ENCODE data around the gene ZNF462.

Gene ZNF462

GRCh38 chr9:106864373-106865143, 1.6 kb downstream of the ZNF462 start:
- peak; percentile 67 for DNase-seq
- H2AK5ac ChIP-seq (ENCODE audit: low read length, severe bottlenecking): no peak overlapping the region
- peak overlapping the region; percentile 91 for H3K9ac ChIP-seq (ENCODE audit: low read length)
- H3K9me3 ChIP-seq (ENCODE audit: control insufficient read depth, low read length): no peaks in the 10 kb centered on the region
- peaks cover 0 to 5% of the 10 kb centered on the region in 2 experiments for H3K27me3 ChIP-seq (ENCODE audit: control insufficient read depth in 1 of 2, insufficient read depth in 1 of 2, low read length in 2 of 2)
- H3K23ac ChIP-seq (ENCODE audit: low read length in 2 of 2): peak overlapping the region; percentile 20 to 64
- peak overlapping the region; percentile 53 to 90 for H3K4ac ChIP-seq (ENCODE audit: low read depth in 1 of 2, low read length in 2 of 2)
- H3K4me1 ChIP-seq (ENCODE audit: control insufficient read depth, insufficient read depth, low read depth, low read length): no peaks in the 10 kb centered on the region
- peak overlapping the region; percentile 76 for H4K91ac ChIP-seq (ENCODE audit: low read length)
- H3K14ac ChIP-seq (ENCODE audit: low read length in 2 of 2): peak overlapping the region; percentile 68 to 87
- H3K36me3 ChIP-seq (ENCODE audit: control insufficient read depth in 1 of 2, insufficient read depth in 2 of 2, low read depth in 1 of 2, low read length in 2 of 2): no peaks in the 10 kb centered on the region
- no peak overlapping the region for H2BK15ac ChIP-seq (ENCODE audit: low read depth, poor library complexity, severe bottlenecking)
- peak overlapping the region; percentile 8 for H2AFZ ChIP-seq (ENCODE audit: low read depth, low read length)
- H3K4me3 ChIP-seq (ENCODE audit: insufficient read depth in 1 of 2, low read depth in 1 of 2, low read length in 2 of 2): peak overlapping the region; percentile 72 to 95
- H3K18ac ChIP-seq (ENCODE audit: low read depth in 1 of 2, low read length in 2 of 2): peak overlapping the region; percentile 80 to 86
- H3K27ac ChIP-seq (ENCODE audit: low read length, poor library complexity, severe bottlenecking): peak overlapping the region; percentile 84
- H2BK12ac ChIP-seq (ENCODE audit: low read length in 2 of 2): peak overlapping the region; percentile 67 to 91
- 20% methylated on average over 8 of the region's 11 CpGs for WGBS
- peak overlapping the region; percentile 74 for H2BK120ac ChIP-seq (ENCODE audit: low read depth, low read length)
- H3K4me2 ChIP-seq (ENCODE audit: low read length, poor library complexity, severe bottlenecking): peak overlapping the region; percentile 89
- H4K8ac ChIP-seq (ENCODE audit: low read length): peak overlapping the region; percentile 93
- peaks cover 2% of the 10 kb centered on the region for H3K79me1 ChIP-seq (replicated peaks; ENCODE audit: low read length, poor library complexity, severe bottlenecking)
- peak overlapping the region; percentile 36 for H2BK5ac ChIP-seq (ENCODE audit: low read depth, low read length, poor library complexity, severe bottlenecking)

GRCh38 chr9:106866243-106866642, 3.3 kb downstream of the ZNF462 start:
- no peak overlapping the region for H2BK15ac ChIP-seq (ENCODE audit: low read depth, poor library complexity, severe bottlenecking)
- no peak overlapping the region for H4K8ac ChIP-seq (ENCODE audit: low read length)
- H3K18ac ChIP-seq (ENCODE audit: low read depth in 1 of 2, low read length in 2 of 2): no peak overlapping the region
- H3K9ac ChIP-seq (ENCODE audit: low read length): no peak overlapping the region
- DNase-seq: no peak
- no peak overlapping the region for H2BK5ac ChIP-seq (ENCODE audit: low read depth, low read length, poor library complexity, severe bottlenecking)
- H3K27me3 ChIP-seq (ENCODE audit: control insufficient read depth in 1 of 2, insufficient read depth in 1 of 2, low read length in 2 of 2): no peaks in the 10 kb centered on the region
- H3K27ac ChIP-seq (ENCODE audit: low read length, poor library complexity, severe bottlenecking): no peak overlapping the region
- no peaks in the 10 kb centered on the region for H3K4me1 ChIP-seq (ENCODE audit: control insufficient read depth, insufficient read depth, low read depth, low read length)
- H3K14ac ChIP-seq (ENCODE audit: low read length in 2 of 2): no peak overlapping the region
- no peak overlapping the region for H3K4me2 ChIP-seq (ENCODE audit: low read length, poor library complexity, severe bottlenecking)
- WGBS: no CpG with 5 or more reads among the region's 1 CpG
- H3K23ac ChIP-seq (ENCODE audit: low read length in 2 of 2): no peak overlapping the region
- no peak overlapping the region for H2AFZ ChIP-seq (ENCODE audit: low read depth, low read length)
- no peak overlapping the region for H3K4me3 ChIP-seq (ENCODE audit: insufficient read depth in 1 of 2, low read depth in 1 of 2, low read length in 2 of 2)
- no peaks in the 10 kb centered on the region for H3K9me3 ChIP-seq (ENCODE audit: control insufficient read depth, low read length)
- peaks cover 4% of the 10 kb centered on the region for H3K79me1 ChIP-seq (replicated peaks; ENCODE audit: low read length, poor library complexity, severe bottlenecking)
- H3K4ac ChIP-seq (ENCODE audit: low read depth in 1 of 2, low read length in 2 of 2): no peak overlapping the region
- H3K36me3 ChIP-seq (ENCODE audit: control insufficient read depth in 1 of 2, insufficient read depth in 2 of 2, low read depth in 1 of 2, low read length in 2 of 2): no peaks in the 10 kb centered on the region
- no peak overlapping the region for H2BK120ac ChIP-seq (ENCODE audit: low read depth, low read length)
- no peak overlapping the region for H2BK12ac ChIP-seq (ENCODE audit: low read length in 2 of 2)
- no peak overlapping the region for H4K91ac ChIP-seq (ENCODE audit: low read length)
- H2AK5ac ChIP-seq (ENCODE audit: low read length, severe bottlenecking): no peak overlapping the region

GRCh38 chr9:106867286-106867685, 4.3 kb downstream of the ZNF462 start:
- peaks cover 2% of the 10 kb centered on the region for H3K4me1 ChIP-seq (ENCODE audit: control insufficient read depth, insufficient read depth, low read depth, low read length)
- no peak overlapping the region for H2BK12ac ChIP-seq (ENCODE audit: low read length in 2 of 2)
- no peak overlapping the region for H4K8ac ChIP-seq (ENCODE audit: low read length)
- no peak for DNase-seq
- H3K14ac ChIP-seq (ENCODE audit: low read length in 2 of 2): no peak overlapping the region
- no peak overlapping the region for H3K4me2 ChIP-seq (ENCODE audit: low read length, poor library complexity, severe bottlenecking)
- H4K91ac ChIP-seq (ENCODE audit: low read length): no peak overlapping the region
- 100% methylated on average over 1 of the region's 4 CpGs for WGBS
- H2BK5ac ChIP-seq (ENCODE audit: low read depth, low read length, poor library complexity, severe bottlenecking): no peak overlapping the region
- H3K79me1 ChIP-seq (replicated peaks; ENCODE audit: low read length, poor library complexity, severe bottlenecking): peaks cover 4% of the 10 kb centered on the region
- no peak overlapping the region for H2BK120ac ChIP-seq (ENCODE audit: low read depth, low read length)
- H3K9me3 ChIP-seq (ENCODE audit: control insufficient read depth, low read length): no peaks in the 10 kb centered on the region
- H3K23ac ChIP-seq (ENCODE audit: low read length in 2 of 2): no peak overlapping the region
- no peak overlapping the region for H2AFZ ChIP-seq (ENCODE audit: low read depth, low read length)
- H3K27me3 ChIP-seq (ENCODE audit: control insufficient read depth in 1 of 2, insufficient read depth in 1 of 2, low read length in 2 of 2): no peaks in the 10 kb centered on the region
- H3K4me3 ChIP-seq (ENCODE audit: insufficient read depth in 1 of 2, low read depth in 1 of 2, low read length in 2 of 2): no peak overlapping the region
- H3K18ac ChIP-seq (ENCODE audit: low read depth in 1 of 2, low read length in 2 of 2): no peak overlapping the region
- no peak overlapping the region for H3K27ac ChIP-seq (ENCODE audit: low read length, poor library complexity, severe bottlenecking)
- no peaks in the 10 kb centered on the region for H3K36me3 ChIP-seq (ENCODE audit: control insufficient read depth in 1 of 2, insufficient read depth in 2 of 2, low read depth in 1 of 2, low read length in 2 of 2)
- H3K9ac ChIP-seq (ENCODE audit: low read length): no peak overlapping the region
- no peak overlapping the region for H2BK15ac ChIP-seq (ENCODE audit: low read depth, poor library complexity, severe bottlenecking)
- H2AK5ac ChIP-seq (ENCODE audit: low read length, severe bottlenecking): no peak overlapping the region
- H3K4ac ChIP-seq (ENCODE audit: low read depth in 1 of 2, low read length in 2 of 2): no peak overlapping the region

GRCh38 chr9:106868087-106868486, 5.1 kb downstream of the ZNF462 start:
- Histone ChIP-seq H3K23ac (ENCODE audit: low read length in 2 of 2) (no peak overlapping the region), H3K36me3 (ENCODE audit: control insufficient read depth in 1 of 2, insufficient read depth in 2 of 2, low read depth in 1 of 2, low read length in 2 of 2) (no peaks in the 10 kb centered on the region), H4K91ac (ENCODE audit: low read length) (no peak overlapping the region), H3K18ac (ENCODE audit: low read depth in 1 of 2, low read length in 2 of 2) (no peak overlapping the region), H3K79me1 (replicated peaks; ENCODE audit: low read length, poor library complexity, severe bottlenecking) (peaks cover 4% of the 10 kb centered on the region), H2AK5ac (ENCODE audit: low read length, severe bottlenecking) (no peak overlapping the region), H3K9ac (ENCODE audit: low read length) (peak overlapping the region; percentile 64), H2BK15ac (ENCODE audit: low read depth, poor library complexity, severe bottlenecking) (no peak overlapping the region), H2BK12ac (ENCODE audit: low read length in 2 of 2) (no peak overlapping the region), H3K4me1 (ENCODE audit: control insufficient read depth, insufficient read depth, low read depth, low read length) (peaks cover 2% of the 10 kb centered on the region), H3K27ac (ENCODE audit: low read length, poor library complexity, severe bottlenecking) (no peak overlapping the region), H3K14ac (ENCODE audit: low read length in 2 of 2) (no peak overlapping the region), H3K27me3 (ENCODE audit: control insufficient read depth in 1 of 2, insufficient read depth in 1 of 2, low read length in 2 of 2) (no peaks in the 10 kb centered on the region), H3K4me2 (ENCODE audit: low read length, poor library complexity, severe bottlenecking) (no peak overlapping the region), H2BK5ac (ENCODE audit: low read depth, low read length, poor library complexity, severe bottlenecking) (no peak overlapping the region), H3K9me3 (ENCODE audit: control insufficient read depth, low read length) (no peaks in the 10 kb centered on the region), H2AFZ (ENCODE audit: low read depth, low read length) (no peak overlapping the region), H3K4me3 (ENCODE audit: insufficient read depth in 1 of 2, low read depth in 1 of 2, low read length in 2 of 2) (peak overlapping the region in 1 of 2 experiments; percentile 25), H3K4ac (ENCODE audit: low read depth in 1 of 2, low read length in 2 of 2) (no peak overlapping the region), H2BK120ac (ENCODE audit: low read depth, low read length) (no peak overlapping the region), H4K8ac (ENCODE audit: low read length) (no peak overlapping the region)
- DNase-seq: no peak
- no CpG with 5 or more reads among the region's 1 CpG for WGBS
